SJSA1 (cell line): Measurements from ENCODE around the gene TMED3. TPM values are rescaled to one million over a fixed set of nuclear protein-coding genes. Genes with fewer than 3 reads are reported as not detected.

Source experiments
- DNase-seq, 2 experiments: peaks; one replicate each; pipeline ENCODE4 v3.0.0-alpha.2; 2015 to 2020; ENCODE audit warnings: low spot score in 2 of 2, low read depth in 1 of 2
- H3K27ac ChIP-seq: fragments of 250-450 bp; sonication (Bioruptor Pico); 2 replicates; pipeline ENCODE4 v1.5.1; 2020; ENCODE audit warnings: mild to moderate bottlenecking, moderate library complexity
- H3K27me3 ChIP-seq: fragments of 250-450 bp; sonication (Bioruptor Pico); replicated peaks from 2 replicates; pipeline ENCODE4 v1.5.1; 2020; ENCODE audit warnings: mild to moderate bottlenecking, moderate library complexity
- H3K36me3 ChIP-seq: fragments of 250-450 bp; sonication (Bioruptor Pico); 2 replicates; pipeline ENCODE4 v1.5.1; 2020; ENCODE audit warnings: mild to moderate bottlenecking
- H3K4me1 ChIP-seq: fragments of 250-450 bp; sonication (Bioruptor Pico); replicated peaks from 2 replicates; pipeline ENCODE4 v1.6.1; 2021; ENCODE audit warnings: mild to moderate bottlenecking
- H3K4me3 ChIP-seq: fragments of 250-450 bp; sonication (Bioruptor Pico); 2 replicates; pipeline ENCODE4 v1.5.1; 2020; ENCODE audit warnings: mild to moderate bottlenecking
- H3K9me3 ChIP-seq: fragments of 250-450 bp; sonication (Bioruptor Pico); replicated peaks from 2 replicates; pipeline ENCODE4 v1.5.1; 2020; ENCODE audit warnings: mild to moderate bottlenecking
- total RNA-seq: library from RNA; depleted of rRNA; stranded (reverse); fragments of >200 nt; shearing (Covaris generic); gene quantifications from 2 replicates; pipeline ENCODE4 v1.2.3, GENCODE V29; 2014

Gene TMED3
- total RNA-seq, 1 experiment from 2014 or later = 97.7 TPM

GRCh38 chr15:79337591-79337990, 26.7 kb downstream of the TMED3 start:
- Histone ChIP-seq H3K4me1 (no peaks in the 10 kb centered on the region), H3K9me3 (no peaks in the 10 kb centered on the region), H3K36me3 (no peaks in the 10 kb centered on the region), H3K4me3 (no peak overlapping the region), H3K27me3 (no peaks in the 10 kb centered on the region), H3K27ac (no peak overlapping the region)
- DNase-seq = no peak

DNA sequence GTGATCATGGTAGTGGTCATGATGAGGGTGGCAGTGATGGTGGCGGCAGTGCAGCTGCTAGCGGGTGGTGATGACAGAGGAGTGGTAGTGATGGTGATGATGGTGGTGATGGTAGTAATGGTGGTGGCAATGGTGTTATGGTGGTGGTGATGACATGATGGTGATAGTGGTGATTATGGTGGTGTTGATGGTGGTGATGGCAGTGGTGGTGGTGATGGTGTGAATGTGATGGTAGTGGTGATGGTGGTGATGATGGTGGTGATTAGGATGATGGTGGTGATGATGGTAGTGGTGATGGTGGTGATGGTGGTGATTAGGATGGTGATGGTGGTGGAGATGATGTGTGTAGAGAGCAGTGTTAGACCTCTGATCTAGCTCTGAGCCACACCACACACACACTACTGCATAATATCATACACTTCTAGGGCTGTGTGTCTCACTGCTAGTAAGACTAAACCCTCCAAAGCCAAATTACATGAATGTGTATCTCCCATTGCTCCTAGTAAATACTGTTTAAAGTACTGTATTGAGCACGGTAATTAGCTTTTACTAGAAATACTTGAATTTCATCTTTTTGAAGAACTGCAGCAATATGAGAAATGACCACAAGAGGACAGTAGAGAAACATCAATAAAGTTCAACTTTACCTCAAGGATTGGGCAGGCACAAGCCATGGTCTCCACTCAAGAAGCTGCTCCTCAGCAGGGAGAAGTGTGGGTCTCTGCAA, 28.8 kb downstream of the TMED3 start:
- DNase-seq = peak in 1 of 2 experiments; percentile 18
- Histone ChIP-seq H3K27ac (no peak overlapping the region), H3K4me1 (no peaks in the 10 kb centered on the region), H3K36me3 (no peaks in the 10 kb centered on the region), H3K27me3 (no peaks in the 10 kb centered on the region), H3K9me3 (no peaks in the 10 kb centered on the region), H3K4me3 (no peak overlapping the region)

GRCh38 chr15:79340315-79340602, 29.3 kb downstream of the TMED3 start:
- no peak overlapping the region for H3K27ac ChIP-seq
- no peaks in the 10 kb centered on the region for H3K4me1 ChIP-seq
- no peak overlapping the region for H3K4me3 ChIP-seq

DNA sequence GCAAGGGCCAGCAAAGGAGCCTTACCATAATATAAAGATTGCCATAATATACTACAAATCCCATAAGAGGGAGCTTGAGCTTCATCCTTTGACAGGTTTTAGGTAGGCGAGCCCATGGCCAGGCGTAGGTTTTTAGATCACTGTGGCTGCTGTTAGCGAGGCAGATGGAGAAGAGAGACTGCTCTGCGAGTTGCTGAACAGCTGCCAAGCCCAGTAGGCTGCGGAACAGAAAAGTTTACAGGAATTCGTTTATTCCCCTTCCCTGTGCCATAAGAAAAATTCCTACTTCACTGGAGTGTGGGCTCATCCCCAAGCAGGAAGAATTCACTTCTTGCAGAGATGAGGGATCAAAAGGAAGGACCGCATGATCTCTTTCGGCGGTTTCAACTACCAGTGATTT, 30.5 kb downstream of the TMED3 start:
- H3K9me3 ChIP-seq = no peaks in the 10 kb centered on the region
- DNase-seq = no peak
- H3K4me3 ChIP-seq = no peak overlapping the region
- H3K27ac ChIP-seq = no peak overlapping the region
- no peaks in the 10 kb centered on the region for H3K4me1 ChIP-seq
- no peaks in the 10 kb centered on the region for H3K27me3 ChIP-seq
- H3K36me3 ChIP-seq = no peaks in the 10 kb centered on the region

More at GRCh38 chr15:79340315-79340602, 29.3 kb downstream of the TMED3 start:
- Histone ChIP-seq H3K36me3 (no peaks in the 10 kb centered on the region), H3K9me3 (no peaks in the 10 kb centered on the region), H3K27me3 (no peaks in the 10 kb centered on the region)
- no peak for DNase-seq

GRCh38 chr15:79349525-79349924, 38.6 kb downstream of the TMED3 start:
- Histone ChIP-seq H3K27me3 (no peaks in the 10 kb centered on the region), H3K9me3 (no peaks in the 10 kb centered on the region), H3K4me1 (no peaks in the 10 kb centered on the region), H3K36me3 (no peaks in the 10 kb centered on the region), H3K27ac (no peak overlapping the region), H3K4me3 (no peak overlapping the region)
- DNase-seq = no peak

DNA sequence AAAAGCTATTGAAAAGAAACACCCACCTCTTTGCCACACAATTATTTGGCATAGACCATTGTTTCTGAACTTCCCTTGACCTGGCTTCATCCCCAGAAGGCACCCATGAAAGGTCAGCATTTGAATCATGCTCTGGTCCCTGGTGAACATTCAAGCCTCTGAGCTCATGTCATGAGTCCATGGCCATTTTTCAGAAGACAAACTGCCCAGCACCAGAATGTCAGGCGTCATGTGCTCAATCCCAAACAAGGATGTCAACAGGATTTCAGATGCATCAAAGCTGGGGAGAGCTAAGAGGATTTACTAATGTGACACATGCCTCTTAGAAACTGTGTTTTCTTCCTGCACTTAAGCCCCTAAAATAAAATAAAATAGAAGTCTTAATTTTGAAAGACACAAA, 41.3 kb downstream of the TMED3 start:
- Histone ChIP-seq H3K9me3 (no peaks in the 10 kb centered on the region), H3K4me1 (no peaks in the 10 kb centered on the region), H3K4me3 (no peak overlapping the region), H3K36me3 (no peaks in the 10 kb centered on the region), H3K27ac (no peak overlapping the region), H3K27me3 (no peaks in the 10 kb centered on the region)
- DNase-seq = no peak

GRCh38 chr15:79357566-79357965, 46.7 kb downstream of the TMED3 start:
- no peaks in the 10 kb centered on the region for H3K36me3 ChIP-seq
- H3K4me3 ChIP-seq = no peak overlapping the region
- H3K27ac ChIP-seq = no peak overlapping the region
- no peak for DNase-seq
- H3K4me1 ChIP-seq = no peaks in the 10 kb centered on the region
- H3K9me3 ChIP-seq = no peaks in the 10 kb centered on the region
- no peaks in the 10 kb centered on the region for H3K27me3 ChIP-seq

- Histone ChIP-seq H3K36me3 (no peaks in the 10 kb centered on the region), H3K4me3 (no peak overlapping the region), H3K4me1 (no peaks in the 10 kb centered on the region), H3K27ac (no peak overlapping the region), H3K9me3 (no peaks in the 10 kb centered on the region), H3K27me3 (no peaks in the 10 kb centered on the region)
- DNase-seq = no peak
Observed at GRCh38 chr15:79358069-79358468, 47.2 kb downstream of the TMED3 start.

GRCh38 chr15:79364571-79365240, 53.8 kb downstream of the TMED3 start:
- Histone ChIP-seq H3K9me3 (no peaks in the 10 kb centered on the region), H3K27me3 (no peaks in the 10 kb centered on the region), H3K4me3 (no peak overlapping the region), H3K27ac (no peak overlapping the region), H3K36me3 (no peaks in the 10 kb centered on the region), H3K4me1 (no peaks in the 10 kb centered on the region)
- no peak for DNase-seq

- DNase-seq = no peak
- H3K9me3 ChIP-seq = no peaks in the 10 kb centered on the region
- H3K4me3 ChIP-seq = no peak overlapping the region
- no peaks in the 10 kb centered on the region for H3K36me3 ChIP-seq
- H3K4me1 ChIP-seq = no peaks in the 10 kb centered on the region
- H3K27ac ChIP-seq = no peak overlapping the region
- H3K27me3 ChIP-seq = no peaks in the 10 kb centered on the region
Observed at GRCh38 chr15:79365765-79366164, 54.9 kb downstream of the TMED3 start.

- H3K4me1 ChIP-seq = no peaks in the 10 kb centered on the region
- H3K9me3 ChIP-seq = no peaks in the 10 kb centered on the region
- H3K27ac ChIP-seq = no peak overlapping the region
- H3K27me3 ChIP-seq = no peaks in the 10 kb centered on the region
- H3K36me3 ChIP-seq = no peaks in the 10 kb centered on the region
- H3K4me3 ChIP-seq = no peak overlapping the region
- DNase-seq = no peak
Observed at GRCh38 chr15:79366691-79367090, 55.8 kb downstream of the TMED3 start.

DNA sequence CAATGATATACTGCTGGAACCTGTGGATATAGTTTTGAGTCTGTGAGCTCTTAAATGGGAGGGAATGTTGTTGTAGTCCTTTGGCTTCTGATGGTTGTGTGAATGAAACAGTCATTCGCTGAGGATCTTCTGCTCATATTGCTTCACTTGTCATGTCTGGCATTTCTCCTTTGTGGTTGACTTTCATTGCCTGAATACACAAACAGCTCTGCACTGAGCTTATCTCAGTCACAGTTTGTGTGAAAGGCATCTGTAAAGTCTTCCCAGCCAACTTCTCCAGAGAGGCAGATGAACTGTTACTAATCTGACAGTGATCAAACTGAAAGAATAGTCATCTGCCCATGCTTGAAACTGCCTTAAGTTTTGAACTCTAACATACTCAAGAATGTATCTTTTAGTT, 59.8 kb downstream of the TMED3 start:
- H3K27ac ChIP-seq = no peak overlapping the region
- DNase-seq = no peak
- no peak overlapping the region for H3K4me3 ChIP-seq

GRCh38 chr15:79371591-79371990, 60.7 kb downstream of the TMED3 start:
- no peaks in the 10 kb centered on the region for H3K27me3 ChIP-seq
- H3K4me1 ChIP-seq = no peaks in the 10 kb centered on the region
- no peaks in the 10 kb centered on the region for H3K9me3 ChIP-seq
- no peak overlapping the region for H3K4me3 ChIP-seq
- DNase-seq = no peak
- no peaks in the 10 kb centered on the region for H3K36me3 ChIP-seq
- H3K27ac ChIP-seq = no peak overlapping the region

More for the DNA sequence above, 59.8 kb downstream of the TMED3 start:
- H3K4me1 ChIP-seq = no peaks in the 10 kb centered on the region
- H3K9me3 ChIP-seq = no peaks in the 10 kb centered on the region
- no peaks in the 10 kb centered on the region for H3K27me3 ChIP-seq
- H3K36me3 ChIP-seq = no peaks in the 10 kb centered on the region

GRCh38 chr15:79372428-79372827, 61.5 kb downstream of the TMED3 start:
- Histone ChIP-seq H3K36me3 (no peaks in the 10 kb centered on the region), H3K9me3 (no peaks in the 10 kb centered on the region), H3K27ac (no peak overlapping the region), H3K27me3 (no peaks in the 10 kb centered on the region), H3K4me1 (no peaks in the 10 kb centered on the region), H3K4me3 (no peak overlapping the region)
- DNase-seq = no peak
